ENCODE results near the gene SPATA13. TPM values are rescaled to one million over a fixed set of nuclear protein-coding genes. Genes with fewer than 3 reads are reported as not detected.

Gene SPATA13
- total and polyA plus RNA-seq, 8 donors, result 3.6 to 156 (median 48.6) TPM

GRCh38 chr13:24192811-24193162 is 32.3 kb downstream of the SPATA13 start:
- no peak for DNase-seq
- no peak overlapping the region for H3K27ac ChIP-seq
- 86 to 100% (median 95%) methylated on average over 1 of the region's 1 CpG for WGBS, 5 donors
- intact Hi-C loops (cut with DNase I; ENCODE audit: low total_unique reads), result no loop called here
- no peaks in the 10 kb centered on the region for H3K27me3 ChIP-seq
- H3K9me3 ChIP-seq, result peaks cover 0 to 7% (median 0%) of the 10 kb centered on the region in 4 donors
- peaks cover 4 to 34% (median 21%) of the 10 kb centered on the region in 4 donors for H3K4me1 ChIP-seq
- no peak overlapping the region for H3K4me3 ChIP-seq
- TF ChIP-seq POLR2AphosphoS5 (IDR thresholded peaks at IDR 0.05), result no peak
- no peak for TF ChIP-seq EP300 (IDR thresholded peaks at IDR 0.05)
- TF ChIP-seq POLR2A (IDR thresholded peaks at IDR 0.05), result no peak
- TF ChIP-seq, protein P1, sequence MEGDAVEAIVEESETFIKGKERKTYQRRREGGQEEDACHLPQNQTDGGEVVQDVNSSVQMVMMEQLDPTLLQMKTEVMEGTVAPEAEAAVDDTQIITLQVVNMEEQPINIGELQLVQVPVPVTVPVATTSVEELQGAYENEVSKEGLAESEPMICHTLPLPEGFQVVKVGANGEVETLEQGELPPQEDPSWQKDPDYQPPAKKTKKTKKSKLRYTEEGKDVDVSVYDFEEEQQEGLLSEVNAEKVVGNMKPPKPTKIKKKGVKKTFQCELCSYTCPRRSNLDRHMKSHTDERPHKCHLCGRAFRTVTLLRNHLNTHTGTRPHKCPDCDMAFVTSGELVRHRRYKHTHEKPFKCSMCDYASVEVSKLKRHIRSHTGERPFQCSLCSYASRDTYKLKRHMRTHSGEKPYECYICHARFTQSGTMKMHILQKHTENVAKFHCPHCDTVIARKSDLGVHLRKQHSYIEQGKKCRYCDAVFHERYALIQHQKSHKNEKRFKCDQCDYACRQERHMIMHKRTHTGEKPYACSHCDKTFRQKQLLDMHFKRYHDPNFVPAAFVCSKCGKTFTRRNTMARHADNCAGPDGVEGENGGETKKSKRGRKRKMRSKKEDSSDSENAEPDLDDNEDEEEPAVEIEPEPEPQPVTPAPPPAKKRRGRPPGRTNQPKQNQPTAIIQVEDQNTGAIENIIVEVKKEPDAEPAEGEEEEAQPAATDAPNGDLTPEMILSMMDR (IDR thresholded peaks at IDR 0.05), result no peak
- H3K36me3 ChIP-seq, result no peaks in the 10 kb centered on the region

- intact Hi-C loops (cut with DNase I; ENCODE audit: low total_unique reads), result no loop called here
These were observed 33.9 kb downstream of the SPATA13 start for GRCh38 chr13:24194447-24194846.

GRCh38 chr13:24195626-24196025 is 35.1 kb downstream of the SPATA13 start:
- 40 to 58% (median 40%) methylated on average over 1 of the region's 1 CpG for WGBS, 5 donors
- H3K36me3 ChIP-seq, result no peaks in the 10 kb centered on the region
- H3K4me1 ChIP-seq, result peaks cover 4 to 53% (median 26%) of the 10 kb centered on the region in 4 donors
- H3K9me3 ChIP-seq, result no peaks in the 10 kb centered on the region
- TF ChIP-seq EP300 (IDR thresholded peaks at IDR 0.05), result no peak
- TF ChIP-seq, protein P1 (IDR thresholded peaks at IDR 0.05), result no peak
- TF ChIP-seq POLR2AphosphoS5 (IDR thresholded peaks at IDR 0.05), result no peak
- TF ChIP-seq POLR2A (IDR thresholded peaks at IDR 0.05), result no peak
- no peak for DNase-seq
- no peak overlapping the region for H3K27ac ChIP-seq
- H3K4me3 ChIP-seq, result no peak overlapping the region
- no peaks in the 10 kb centered on the region for H3K27me3 ChIP-seq
- intact Hi-C loops (cut with DNase I; ENCODE audit: low total_unique reads), result no loop called here

More at GRCh38 chr13:24194447-24194846, 33.9 kb downstream of the SPATA13 start:
- Histone ChIP-seq H3K27ac (no peak overlapping the region), H3K36me3 (no peaks in the 10 kb centered on the region), H3K4me1 (peaks cover 4 to 42% (median 24%) of the 10 kb centered on the region in 4 donors), H3K9me3 (no peaks in the 10 kb centered on the region), H3K27me3 (no peaks in the 10 kb centered on the region), H3K4me3 (no peak overlapping the region)
- no peak for DNase-seq
- TF ChIP-seq EP300 (IDR thresholded peaks at IDR 0.05) (no peak), POLR2AphosphoS5 (IDR thresholded peaks at IDR 0.05) (no peak), POLR2A (IDR thresholded peaks at IDR 0.05) (no peak)
- TF ChIP-seq, protein P1 (IDR thresholded peaks at IDR 0.05), result no peak
- 74 to 89% (median 83%) methylated on average over 8 of the region's 8 CpGs for WGBS, 5 donors

- H3K4me1 ChIP-seq, result peaks cover 9 to 57% (median 28%) of the 10 kb centered on the region in 4 donors
- H3K4me3 ChIP-seq, result no peak overlapping the region
- WGBS, 5 donors, result 34 to 61% (median 42%) methylated on average over 4 of the region's 4 CpGs
- H3K36me3 ChIP-seq, result no peaks in the 10 kb centered on the region
- intact Hi-C loops (cut with DNase I; ENCODE audit: low total_unique reads), result no loop called here
- no peaks in the 10 kb centered on the region for H3K27me3 ChIP-seq
- H3K27ac ChIP-seq, result peak overlapping the region in 1 of 5 donors; percentile 6
- DNase-seq, result no peak
- TF ChIP-seq, protein P1 (IDR thresholded peaks at IDR 0.05), result no peak
- TF ChIP-seq POLR2AphosphoS5 (IDR thresholded peaks at IDR 0.05) (no peak), EP300 (IDR thresholded peaks at IDR 0.05) (no peak), POLR2A (IDR thresholded peaks at IDR 0.05) (no peak)
- H3K9me3 ChIP-seq, result no peaks in the 10 kb centered on the region
These were observed 36.2 kb downstream of the SPATA13 start for GRCh38 chr13:24196593-24197197.

Measured in stomach (tissue), 9 donors.